ENCODE data around the gene NDUFAF7. TPM values are rescaled to one million over a fixed set of nuclear protein-coding genes. Genes with fewer than 3 reads are reported as not detected.

The NDUFAF7 gene
- total and polyA plus RNA-seq, 10 of the 15 experiments (the other 5 are each of a cell fraction or from before 2014, with no cell fraction given), result 16.6 to 39.5 (median 24.3) TPM

DNA sequence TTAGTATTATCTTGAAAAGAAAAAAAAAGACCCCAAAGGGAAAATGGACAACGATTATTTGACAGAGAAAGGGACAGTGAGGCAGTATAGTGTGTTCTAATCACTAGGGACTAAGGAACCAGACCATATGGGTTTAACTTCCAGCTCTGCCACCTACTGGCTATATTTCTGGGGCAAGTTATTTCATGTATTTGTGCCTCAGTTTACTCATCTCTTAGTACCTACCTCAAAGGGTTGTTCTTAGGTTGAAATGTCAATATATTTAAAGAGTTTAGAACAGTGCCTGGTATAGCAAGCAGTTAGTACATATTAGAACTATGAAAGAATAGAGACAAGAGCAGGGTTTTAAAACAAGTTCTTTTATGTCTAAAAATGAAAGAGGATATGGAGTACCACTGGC, 50.5 kb downstream of the NDUFAF7 start:
- Histone ChIP-seq H3K79me2 (ENCODE audit: control insufficient read depth, insufficient read depth, low read length) (no peaks in the 10 kb centered on the region), H3K27me3 (replicated peaks in 1 of 2; ENCODE audit: control insufficient read depth in 2 of 2, insufficient read depth in 2 of 2, low read length in 1 of 2) (no peaks in the 10 kb centered on the region), H3K9me3 (replicated peaks; ENCODE audit: control insufficient read depth, insufficient read depth, low read length) (no peaks in the 10 kb centered on the region; the same call in 2 of the 3 replicates), H2AFZ (ENCODE audit: control insufficient read depth, low read depth, low read length) (no peak overlapping the region), H3K4me2 (ENCODE audit: control insufficient read depth, insufficient read depth) (no peak overlapping the region), H3K9ac (ENCODE audit: control insufficient read depth, insufficient read depth, low read length) (no peak overlapping the region), H4K20me1 (ENCODE audit: control insufficient read depth, insufficient read depth) (no peaks in the 10 kb centered on the region), H3K36me3 (ENCODE audit: control insufficient read depth in 2 of 2, insufficient read depth in 2 of 2, low read length in 1 of 2) (no peaks in the 10 kb centered on the region; a peak in 1 of 4 replicates), H3K4me3 (no peak overlapping the region), H3K4me1 (ENCODE audit: control insufficient read depth, insufficient read depth, low read length) (no peaks in the 10 kb centered on the region), H3K27ac (ENCODE audit: control insufficient read depth, insufficient read depth) (no peak overlapping the region)
- no TSS peak for BruUV-seq (replicated peaks)
- ATAC-seq, result no peak
- POLR2A ChIA-PET, result no interaction called here
- RAD21 ChIA-PET (ENCODE audit: unreplicated experiment), result interaction anchor here (1.5 kb wide), 1 partner anchor 113 kb away, joined by 5 read pairs; no protein-coding TSS in a partner anchor
- 67% methylated on average over 1 of the region's 1 CpG for WGBS (ENCODE audit: insufficient coverage, insufficient replicate concordance, low lambda C conversion rate, missing lambda C conversion rate)
- CTCF ChIA-PET, result no interaction called here
- intact Hi-C loops (cut with micrococcal nuclease; ENCODE audit: unreplicated experiment), result loop anchor here (1.0 to 10.0 kb wide), 2 partner anchors 114 to 553 kb away; no protein-coding TSS in a partner anchor
- no peak for FAIRE-seq
- DNase-seq (ENCODE audit: low read depth, low spot score), result no peak
- SMC1A ChIA-PET (ENCODE audit: uncharacterized antibody, unreplicated experiment), result no interaction called here
- no peak for TF ChIP-seq RCOR1 (conservative IDR thresholded peaks at IDR 0.05; ENCODE audit: low read depth, low read length)
- TF ChIP-seq, protein P1, sequence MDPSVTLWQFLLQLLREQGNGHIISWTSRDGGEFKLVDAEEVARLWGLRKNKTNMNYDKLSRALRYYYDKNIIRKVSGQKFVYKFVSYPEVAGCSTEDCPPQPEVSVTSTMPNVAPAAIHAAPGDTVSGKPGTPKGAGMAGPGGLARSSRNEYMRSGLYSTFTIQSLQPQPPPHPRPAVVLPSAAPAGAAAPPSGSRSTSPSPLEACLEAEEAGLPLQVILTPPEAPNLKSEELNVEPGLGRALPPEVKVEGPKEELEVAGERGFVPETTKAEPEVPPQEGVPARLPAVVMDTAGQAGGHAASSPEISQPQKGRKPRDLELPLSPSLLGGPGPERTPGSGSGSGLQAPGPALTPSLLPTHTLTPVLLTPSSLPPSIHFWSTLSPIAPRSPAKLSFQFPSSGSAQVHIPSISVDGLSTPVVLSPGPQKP (IDR thresholded peaks at IDR 0.05; ENCODE audit: low read depth, low read length), result no peak
- TF ChIP-seq, protein P2, sequence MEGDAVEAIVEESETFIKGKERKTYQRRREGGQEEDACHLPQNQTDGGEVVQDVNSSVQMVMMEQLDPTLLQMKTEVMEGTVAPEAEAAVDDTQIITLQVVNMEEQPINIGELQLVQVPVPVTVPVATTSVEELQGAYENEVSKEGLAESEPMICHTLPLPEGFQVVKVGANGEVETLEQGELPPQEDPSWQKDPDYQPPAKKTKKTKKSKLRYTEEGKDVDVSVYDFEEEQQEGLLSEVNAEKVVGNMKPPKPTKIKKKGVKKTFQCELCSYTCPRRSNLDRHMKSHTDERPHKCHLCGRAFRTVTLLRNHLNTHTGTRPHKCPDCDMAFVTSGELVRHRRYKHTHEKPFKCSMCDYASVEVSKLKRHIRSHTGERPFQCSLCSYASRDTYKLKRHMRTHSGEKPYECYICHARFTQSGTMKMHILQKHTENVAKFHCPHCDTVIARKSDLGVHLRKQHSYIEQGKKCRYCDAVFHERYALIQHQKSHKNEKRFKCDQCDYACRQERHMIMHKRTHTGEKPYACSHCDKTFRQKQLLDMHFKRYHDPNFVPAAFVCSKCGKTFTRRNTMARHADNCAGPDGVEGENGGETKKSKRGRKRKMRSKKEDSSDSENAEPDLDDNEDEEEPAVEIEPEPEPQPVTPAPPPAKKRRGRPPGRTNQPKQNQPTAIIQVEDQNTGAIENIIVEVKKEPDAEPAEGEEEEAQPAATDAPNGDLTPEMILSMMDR (IDR thresholded peaks at IDR 0.05 in 2 of 3, conservative IDR thresholded peaks at IDR 0.05 in 1 of 3; ENCODE audit: control insufficient read depth in 2 of 3, extremely low read depth in 1 of 3, insufficient read depth in 1 of 3, low read depth in 3 of 3, low read length in 3 of 3), result peak in 2 of 3 experiments; percentile 16 to 26; a peak in 3 of 6 replicates
- in situ Hi-C loops (cut with MboI), result no loop called here
